ENCODE data around the gene CATSPERE.
"Not testable (repeated sequence)": the region's sequence is repeated elsewhere in the genome, so short reads cannot be mapped to it uniquely, and the experiment has no call there.

CATSPERE gene

DNA sequence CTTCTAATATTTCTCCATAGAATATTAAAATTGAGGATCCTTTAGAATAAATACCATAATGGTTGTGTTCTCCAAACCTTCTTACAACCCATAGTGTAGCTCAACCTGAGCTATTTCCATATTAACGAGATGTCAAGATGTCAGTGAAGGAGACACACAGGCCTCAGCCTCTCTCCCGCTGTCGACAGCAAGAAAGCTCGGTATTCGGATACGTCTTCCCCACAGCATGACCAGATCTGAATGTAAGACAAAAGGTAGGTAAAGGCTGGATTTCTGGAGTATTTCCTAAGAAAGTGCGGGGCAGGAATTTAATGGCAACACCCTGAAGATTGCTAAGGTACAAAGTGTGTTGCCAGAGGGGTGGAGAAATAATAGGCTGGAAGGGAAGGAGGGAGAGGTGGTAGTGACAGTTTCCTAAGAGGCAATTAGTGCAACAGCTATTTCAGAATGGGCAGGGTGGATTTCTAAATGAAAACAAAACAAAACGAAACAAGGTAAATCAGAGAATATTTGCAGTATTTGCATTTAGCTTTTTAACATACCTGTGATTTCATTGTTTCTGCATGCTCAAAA, 11.1 kb upstream of the CATSPERE start:
- DNase-seq (ENCODE audit: low read depth in 3 of 3), result no peak

DNA sequence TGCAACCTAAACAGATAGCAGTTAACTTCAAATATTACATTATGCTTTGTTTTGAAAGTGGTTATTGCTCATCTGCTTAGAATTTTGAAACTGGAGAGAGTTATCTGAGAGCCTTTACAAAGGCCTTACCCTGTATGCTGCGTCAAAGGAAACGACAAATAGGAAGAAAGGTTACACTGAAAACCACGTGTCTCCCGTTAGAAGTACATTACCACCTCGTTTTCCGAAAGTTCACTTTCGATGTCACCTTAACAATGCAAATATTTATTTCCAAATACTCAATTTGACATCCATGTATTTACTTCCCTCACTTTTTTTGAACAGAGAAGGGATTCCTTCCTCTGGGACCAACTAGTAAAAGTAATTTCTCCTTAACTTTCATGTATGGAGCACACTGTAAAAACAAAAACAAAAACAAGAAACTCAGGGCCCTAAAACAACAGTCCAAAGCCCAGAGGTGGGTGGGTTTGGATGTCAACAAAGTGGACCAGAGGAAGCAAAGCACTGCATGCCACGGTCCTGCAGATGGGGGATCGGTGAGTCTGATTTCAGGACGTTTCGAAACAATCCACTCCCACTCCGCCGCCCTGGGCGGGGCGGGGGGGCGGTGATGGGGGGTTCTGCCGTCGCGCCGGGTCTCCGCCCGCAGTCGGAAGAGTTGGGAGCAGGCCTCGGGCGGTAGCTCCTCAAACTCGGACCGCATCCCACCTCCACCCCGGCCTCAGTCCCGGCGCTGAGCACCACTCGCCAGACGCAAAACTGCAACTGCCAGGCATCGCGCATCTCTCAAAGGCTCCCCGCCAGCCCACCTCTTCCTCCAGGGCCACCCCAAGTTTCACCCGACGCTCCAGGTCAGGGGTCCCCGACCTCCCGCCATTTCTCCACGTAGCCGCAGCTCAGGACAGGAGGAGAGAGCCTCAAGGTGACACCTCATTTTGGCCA, 10.2 kb upstream of the CATSPERE start:
- DNase-seq (ENCODE audit: low read depth in 3 of 3), result peak in 2 of 3 experiments; percentile 40 to 53

DNA sequence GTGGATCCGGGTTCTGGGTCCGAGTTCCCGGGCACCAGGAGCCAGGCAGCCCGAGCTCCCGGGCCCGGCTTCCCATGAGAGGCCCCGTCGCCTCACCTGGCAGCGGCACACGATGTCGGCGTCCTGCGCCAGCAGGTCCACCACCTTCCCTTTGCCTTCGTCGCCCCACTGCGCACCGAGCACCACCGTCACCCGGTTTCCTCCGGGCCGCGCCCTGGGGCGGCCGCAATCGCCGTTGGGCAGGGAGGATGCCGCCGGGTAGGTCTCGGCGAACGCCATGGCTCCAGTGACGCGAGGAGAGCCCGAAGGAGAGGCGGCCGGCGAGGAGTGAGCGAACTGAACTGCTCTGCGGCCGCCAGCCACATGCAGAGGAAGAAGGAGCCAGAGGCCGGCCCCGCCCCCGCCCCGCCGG, 9.5 kb upstream of the CATSPERE start, which contains the start of gene ADSS2:
ADSS2 (minus strand) TSS at position 371 of the 412 bp plus-strand sequence; CDS start at position 279, 92 bp downstream.
- no peak for DNase-seq (ENCODE audit: low read depth in 3 of 3)

DNA sequence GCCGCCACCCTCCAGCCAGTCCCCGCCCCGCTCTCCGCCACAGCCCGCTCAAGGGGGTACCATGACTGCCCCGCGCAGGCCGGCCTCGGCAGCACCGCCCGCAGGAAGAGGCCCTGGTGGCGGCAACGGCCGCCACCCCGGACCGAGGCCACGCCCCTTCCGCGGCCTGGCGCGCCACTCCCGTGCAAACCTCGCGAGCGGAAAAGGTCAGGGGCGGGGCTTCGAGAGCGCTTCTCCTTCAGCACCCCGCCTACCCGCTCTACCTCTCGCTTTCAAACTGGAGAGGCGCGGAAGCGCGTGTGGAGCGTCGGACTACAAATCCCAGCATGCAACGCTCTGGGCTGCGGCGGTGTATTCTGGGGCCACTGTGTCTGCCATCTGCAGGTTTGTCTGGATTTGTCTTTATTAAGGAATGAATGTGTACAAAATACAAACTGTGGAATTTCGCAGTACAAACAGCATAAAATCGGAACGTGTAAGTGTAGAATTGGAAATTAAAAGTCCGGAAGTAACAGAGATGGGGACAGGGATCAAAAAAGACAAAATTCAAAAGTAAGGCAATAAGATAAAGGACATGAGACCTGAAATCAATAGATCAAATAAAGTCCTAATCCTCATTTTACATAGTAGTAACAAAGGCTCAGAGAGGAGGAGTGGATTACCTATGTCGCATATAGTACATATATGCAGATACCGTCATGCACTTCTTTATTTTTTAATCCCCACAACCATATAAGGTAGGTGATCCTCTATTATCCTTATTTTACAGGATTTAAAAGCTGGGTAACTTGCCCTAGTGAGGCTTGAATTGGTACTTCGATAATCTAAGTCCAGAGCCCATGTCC, 8.9 kb upstream of the CATSPERE start:
- peak; percentile 96 to 98 (median 96) for DNase-seq (ENCODE audit: low read depth in 3 of 3)

DNA sequence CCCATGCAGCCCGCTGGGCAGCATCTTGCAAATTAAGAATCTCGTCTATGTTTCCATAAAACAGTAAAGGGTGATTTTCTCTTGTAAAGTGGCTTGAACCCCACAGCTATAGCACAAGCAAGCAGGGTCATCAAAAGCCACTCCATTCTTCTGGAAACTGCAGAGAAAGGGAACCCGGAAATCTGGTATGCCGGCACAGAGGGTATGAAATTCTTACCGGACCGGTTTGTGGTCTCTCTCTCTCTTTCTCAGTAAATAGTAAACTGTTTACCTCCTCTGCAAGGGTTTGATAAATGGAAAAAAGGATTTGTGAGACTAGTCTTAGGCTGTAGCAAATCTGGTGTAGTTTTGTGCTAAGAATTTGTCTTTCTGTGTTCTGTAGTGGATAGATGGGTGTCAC, 6.7 kb upstream of the CATSPERE start:
- DNase-seq (ENCODE audit: low read depth in 3 of 3), result no peak

DNA sequence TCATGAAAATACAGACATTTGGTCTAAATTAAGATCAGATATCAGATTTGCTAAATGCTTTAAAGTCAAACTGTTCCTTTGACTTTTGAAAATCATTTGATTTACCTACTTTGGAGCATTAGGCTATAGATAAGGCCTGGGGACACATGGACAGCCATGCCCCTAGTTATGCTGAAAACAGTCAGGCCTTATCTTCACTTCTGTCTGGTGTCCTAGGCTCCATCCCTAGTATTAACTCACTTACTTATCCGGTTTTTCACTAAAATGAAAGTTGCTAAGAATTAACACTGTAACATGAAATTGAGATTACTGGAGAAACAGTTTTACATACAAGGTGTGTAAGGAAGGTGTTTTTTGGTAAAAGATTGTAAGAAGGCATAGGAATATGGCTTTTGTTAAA, 4.5 kb upstream of the CATSPERE start:
- DNase-seq (ENCODE audit: low read depth in 3 of 3), result no peak

DNA sequence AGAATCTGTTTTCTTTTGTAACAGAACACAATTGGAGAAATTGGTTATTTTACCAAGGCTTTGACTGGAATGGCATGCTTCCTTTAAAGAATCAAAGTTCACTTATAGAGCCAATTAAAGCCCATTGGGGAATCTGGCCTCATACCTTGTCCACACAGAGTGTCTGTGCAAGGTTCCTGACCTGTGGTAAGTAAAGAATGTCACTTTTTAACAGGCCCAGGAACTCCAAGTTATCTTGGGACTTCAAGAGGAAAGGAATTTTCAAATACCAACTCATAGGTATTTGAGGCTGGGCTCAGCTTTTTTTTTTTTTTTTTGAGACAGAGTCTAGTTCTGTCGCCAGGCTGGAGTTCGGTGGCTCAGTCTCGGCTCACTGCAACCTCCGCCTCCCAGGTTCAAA, 2.3 kb upstream of the CATSPERE start:
- no peak for DNase-seq (ENCODE audit: low read depth in 3 of 3)

DNA sequence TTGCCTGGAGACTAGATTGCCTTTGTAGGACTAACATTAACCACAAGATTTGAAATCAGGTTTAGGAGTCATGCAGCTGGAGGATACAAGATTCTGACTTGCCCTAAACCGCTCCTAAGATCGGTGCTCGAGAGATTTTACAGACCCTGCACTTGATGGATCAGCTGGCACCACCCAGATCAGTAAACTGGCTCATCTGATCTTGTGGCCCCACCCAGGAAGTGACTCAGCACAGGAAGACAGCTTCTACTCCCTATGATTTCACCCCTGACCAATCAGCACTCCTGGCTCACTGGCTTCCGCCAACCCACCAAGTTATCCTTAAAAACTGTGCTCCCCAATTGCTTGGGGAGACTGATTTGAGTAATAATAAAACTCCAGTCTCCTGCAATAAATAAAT, 876 bp upstream of the CATSPERE start:
- no peak for DNase-seq (ENCODE audit: low read depth in 3 of 3)

DNA sequence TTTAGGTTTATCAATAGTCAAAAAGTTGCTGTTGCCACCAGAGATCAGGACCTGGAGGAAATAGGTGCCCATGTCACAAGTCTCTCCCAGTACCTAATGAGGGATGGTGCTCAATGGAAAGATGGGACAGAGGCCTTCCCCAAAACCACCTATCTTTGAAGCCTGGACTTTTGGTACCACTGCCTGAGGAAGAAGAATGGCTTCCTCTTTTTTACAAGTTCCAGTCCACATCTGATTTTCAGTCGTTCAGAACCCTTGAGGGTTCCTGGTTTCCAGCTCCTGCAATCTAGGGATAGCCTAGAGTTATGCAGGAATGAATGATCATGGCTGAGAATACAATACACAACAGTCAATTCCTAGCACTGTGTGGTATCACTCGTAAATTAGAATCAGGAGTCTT, 5.7 kb downstream of the CATSPERE start:
- no peak for DNase-seq (ENCODE audit: low read depth in 3 of 3)

DNA sequence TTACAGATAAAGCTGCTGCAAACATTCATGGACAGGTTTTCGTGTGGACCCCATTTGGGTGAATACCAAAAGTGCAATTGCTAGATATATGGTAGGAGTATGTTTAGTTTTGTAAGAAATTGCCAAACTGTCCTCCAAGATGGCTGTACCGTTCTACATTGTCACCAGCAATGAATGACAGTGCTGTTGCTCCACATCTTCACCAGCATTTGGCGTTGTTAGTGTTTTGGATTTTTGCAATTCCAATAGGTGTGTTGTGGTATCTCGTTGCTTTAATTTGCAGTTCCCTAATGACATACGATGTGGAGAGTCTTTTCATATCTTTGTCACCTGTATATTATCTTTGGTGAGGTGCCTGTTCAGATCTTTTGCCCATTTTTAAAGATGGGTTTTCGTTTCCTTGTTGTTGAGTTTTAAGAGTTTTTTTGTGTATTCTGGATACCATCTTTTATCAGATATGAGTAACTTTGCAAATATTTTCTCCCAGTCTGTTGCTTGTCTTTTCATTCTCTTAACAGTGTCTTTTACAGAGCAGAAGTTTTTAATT, 12.1 kb downstream of the CATSPERE start:
- no peak for DNase-seq (ENCODE audit: low read depth in 3 of 3)

DNA sequence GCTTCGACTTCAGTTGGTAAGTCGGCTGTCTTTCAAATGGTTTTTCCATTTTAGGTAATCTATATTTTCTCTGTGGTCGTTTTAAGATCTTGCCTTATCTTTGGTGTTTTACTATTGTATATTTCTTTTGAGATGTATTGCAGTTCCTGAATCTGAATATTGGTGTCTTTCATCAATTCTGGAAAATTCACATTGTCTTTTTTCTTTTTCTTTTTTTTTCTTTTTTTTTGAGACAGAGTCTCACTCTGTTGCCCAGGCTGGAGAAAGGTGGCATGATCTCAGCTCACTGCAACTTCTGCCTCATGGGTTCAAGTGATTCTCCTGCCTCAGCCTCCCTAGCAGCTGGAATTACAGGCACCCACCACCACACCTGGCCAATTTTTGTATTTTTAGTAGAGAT, 23.9 kb downstream of the CATSPERE start:
- not testable (repeated sequence) for DNase-seq (ENCODE audit: low read depth in 3 of 3)

DNA sequence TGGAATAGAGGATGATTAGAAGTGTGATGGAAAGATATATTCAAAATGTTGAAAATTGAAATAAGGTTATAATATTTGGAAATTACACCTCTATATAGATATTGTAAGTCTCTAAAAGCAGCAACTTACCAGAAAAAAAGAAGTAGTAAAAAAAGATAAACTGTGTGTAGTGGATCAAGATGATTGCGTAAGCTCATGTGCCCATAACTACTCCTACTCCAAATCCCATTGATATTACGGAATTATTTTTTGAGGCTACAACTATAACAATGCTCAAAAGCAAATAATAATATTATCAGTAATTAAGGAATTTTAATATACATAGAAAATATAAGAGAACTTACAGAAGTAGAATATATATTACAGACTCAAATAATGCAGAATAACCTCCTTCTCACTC, 33.6 kb downstream of the CATSPERE start:
- DNase-seq (ENCODE audit: low read depth in 3 of 3), result no peak

DNA sequence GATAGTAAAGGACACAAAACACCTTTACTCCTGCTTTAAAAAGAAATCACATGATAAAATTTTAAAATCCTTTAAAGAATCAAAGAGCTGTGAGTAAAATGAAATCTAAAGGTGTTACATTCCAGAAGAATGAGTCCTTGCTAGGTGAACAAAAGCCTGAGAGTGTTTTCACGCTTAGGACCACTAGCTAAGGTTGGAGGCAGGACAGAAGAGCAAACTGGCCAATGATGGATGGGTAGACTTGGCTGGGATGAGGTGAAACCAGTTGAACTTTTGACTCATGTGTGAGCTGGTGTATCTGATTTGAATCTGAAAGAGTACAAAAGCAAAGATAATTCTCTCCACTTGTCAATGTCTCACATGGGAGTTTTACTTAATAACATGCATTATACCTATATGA, 35.1 kb downstream of the CATSPERE start:
- no peak for DNase-seq (ENCODE audit: low read depth in 3 of 3)

DNA sequence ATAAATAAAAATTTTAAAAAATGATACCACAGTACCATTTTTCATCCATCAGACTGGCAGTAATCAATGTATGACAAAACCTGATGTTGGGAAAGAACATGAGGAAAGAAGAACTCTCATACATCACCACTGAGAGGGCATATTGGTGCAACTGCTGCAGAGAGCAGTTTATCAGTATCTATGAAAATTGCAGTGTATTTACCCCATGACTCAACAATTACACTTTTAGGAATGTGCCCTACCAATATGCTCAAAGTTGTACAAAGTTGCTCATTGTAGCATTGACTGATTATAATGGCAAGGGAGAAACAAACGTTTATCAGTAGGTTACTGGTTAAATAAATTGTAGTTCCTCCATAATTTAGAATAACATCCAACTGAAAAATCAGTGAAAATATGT, 36.7 kb downstream of the CATSPERE start:
- DNase-seq (ENCODE audit: low read depth in 3 of 3), result no peak

DNA sequence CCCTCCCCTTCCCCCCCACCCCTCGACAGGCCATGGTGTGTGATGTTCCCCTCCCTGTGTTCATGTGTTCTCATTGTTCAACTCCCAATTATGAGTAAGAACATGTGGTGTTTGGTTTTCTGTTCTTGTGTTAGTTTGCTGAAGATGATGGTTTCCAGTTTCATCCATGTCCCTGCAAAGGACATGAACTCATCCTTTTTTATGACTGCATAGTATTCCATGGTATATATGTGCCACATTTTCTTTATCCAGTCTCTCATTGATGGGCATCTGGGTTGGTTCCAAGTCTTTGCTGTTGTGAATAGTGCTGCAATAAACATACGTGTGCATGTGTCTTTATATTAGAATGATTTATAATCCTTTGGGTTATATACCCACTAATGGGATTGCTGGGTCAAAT, 38.4 kb downstream of the CATSPERE start:
- DNase-seq (ENCODE audit: low read depth in 3 of 3), result not testable (repeated sequence)

DNA sequence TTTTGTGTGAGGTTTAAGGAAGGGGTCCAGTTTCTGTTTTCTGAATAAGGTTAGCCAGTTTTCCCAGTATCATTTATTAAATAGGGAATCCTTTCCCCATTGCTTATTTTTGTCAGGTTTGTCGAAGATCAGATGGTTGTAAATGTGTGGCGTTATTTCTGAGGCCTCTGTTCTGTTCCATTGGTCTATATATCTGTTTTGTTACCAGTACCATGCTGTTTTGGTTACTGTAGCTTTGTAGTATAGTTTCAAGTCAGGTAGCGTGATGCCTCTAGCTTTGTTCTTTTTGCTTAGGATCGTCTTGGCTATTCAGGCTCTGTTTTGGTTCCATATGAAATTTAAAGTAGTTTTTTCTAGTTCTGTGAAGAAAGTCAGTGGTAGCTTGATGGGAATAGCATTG, 39.4 kb downstream of the CATSPERE start:
- DNase-seq (ENCODE audit: low read depth in 3 of 3), result not testable (repeated sequence)

DNA sequence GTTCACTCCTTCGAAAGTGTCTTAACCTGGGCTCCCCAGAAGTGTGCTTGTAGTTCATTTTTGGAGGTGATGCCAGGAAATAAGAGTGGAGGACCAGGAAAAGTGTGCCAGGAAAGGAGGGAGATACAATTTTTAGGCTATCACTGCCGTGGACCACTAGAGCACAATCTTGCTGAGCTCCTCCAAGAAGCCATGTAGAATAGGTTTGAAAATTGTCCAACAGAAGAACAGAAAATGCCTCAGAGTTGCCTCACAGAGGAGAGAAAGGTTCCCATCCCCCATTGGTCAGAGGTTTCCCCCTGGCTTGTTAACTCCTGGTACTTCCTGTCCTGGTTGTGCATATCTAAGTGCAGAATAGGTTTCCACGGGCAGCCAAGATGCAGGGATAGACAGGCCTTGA, 41.6 kb downstream of the CATSPERE start:
- no peak for DNase-seq (ENCODE audit: low read depth in 3 of 3)

DNA sequence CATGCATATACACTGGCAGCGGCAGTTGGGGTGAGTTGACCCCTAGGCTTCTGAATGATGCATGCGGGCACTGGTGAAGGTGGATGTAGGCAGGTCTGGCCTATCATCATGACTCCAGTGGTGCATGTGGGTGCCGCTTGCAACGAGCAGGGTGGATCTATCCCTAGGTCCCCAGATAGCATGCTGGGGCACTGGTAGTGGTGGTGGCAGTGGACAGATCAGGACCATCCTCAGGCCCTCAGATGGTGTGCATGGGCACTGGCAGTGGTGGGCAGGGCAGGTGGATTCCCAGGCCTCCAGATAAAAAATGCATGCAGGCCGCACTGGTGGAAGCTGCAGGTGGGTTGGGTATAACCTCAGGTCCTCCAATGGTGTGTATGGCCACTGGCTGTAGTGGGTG, 52.4 kb downstream of the CATSPERE start:
- no peak for DNase-seq (ENCODE audit: low read depth in 3 of 3)

DNA sequence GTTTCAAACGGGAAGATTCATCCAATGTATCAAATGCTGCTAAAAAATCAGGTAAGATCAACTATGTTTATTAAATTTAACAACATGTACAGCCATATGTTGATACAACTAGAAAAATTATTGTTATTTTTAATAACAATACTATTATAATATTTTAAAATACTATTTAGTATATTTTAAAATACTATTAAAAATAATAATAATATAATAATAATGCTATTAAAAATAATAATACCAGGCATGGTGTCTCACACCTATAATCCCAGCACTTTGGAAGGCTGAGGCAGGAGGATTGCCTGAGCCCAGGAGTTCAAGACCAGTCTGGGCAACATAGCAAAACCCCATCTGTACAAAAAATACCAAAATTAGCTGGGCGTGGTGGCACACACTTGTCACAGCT, 54.6 kb downstream of the CATSPERE start:
- no peak for DNase-seq (ENCODE audit: low read depth in 3 of 3)

DNA sequence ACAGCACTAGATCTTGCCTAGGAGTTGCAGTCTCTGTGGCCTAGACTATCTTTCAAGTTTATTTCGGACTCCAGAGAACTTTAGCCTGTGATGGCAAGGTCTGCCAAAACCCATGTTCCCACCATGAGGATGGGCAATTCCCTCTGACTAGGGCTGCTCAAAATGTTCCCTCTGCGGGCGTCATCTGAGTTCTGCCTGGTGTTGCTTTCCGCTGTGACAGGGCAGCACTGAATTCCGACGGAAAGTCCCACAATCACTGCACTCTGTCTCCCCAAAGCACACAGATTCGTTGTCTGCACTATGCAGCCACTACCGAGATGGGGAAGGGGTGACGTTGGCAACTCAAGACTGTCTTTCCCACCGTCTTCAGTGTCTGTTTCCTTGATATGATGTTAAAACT, 75.2 kb downstream of the CATSPERE start:
- no peak for DNase-seq (ENCODE audit: low read depth in 3 of 3)

DNA sequence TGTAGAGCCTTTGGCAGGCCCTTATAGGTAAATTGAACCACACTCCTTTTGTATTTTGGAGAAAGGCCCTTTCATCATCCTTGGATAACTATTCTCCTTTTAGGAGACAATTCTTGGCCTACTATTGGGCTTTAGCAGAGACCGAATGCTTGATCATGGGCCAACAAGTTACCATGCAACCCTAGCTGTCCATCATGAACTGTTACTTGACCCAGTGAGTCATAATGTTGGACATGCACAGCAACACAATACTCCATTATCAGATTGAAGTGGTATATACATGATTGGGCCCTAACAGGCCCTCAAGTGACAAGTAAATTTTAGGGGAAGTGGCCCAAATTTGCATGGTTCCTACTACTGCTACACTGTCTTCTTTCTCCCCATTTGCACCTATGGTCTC, 84.4 kb downstream of the CATSPERE start:
- no peak for DNase-seq (ENCODE audit: low read depth in 3 of 3)

DNA sequence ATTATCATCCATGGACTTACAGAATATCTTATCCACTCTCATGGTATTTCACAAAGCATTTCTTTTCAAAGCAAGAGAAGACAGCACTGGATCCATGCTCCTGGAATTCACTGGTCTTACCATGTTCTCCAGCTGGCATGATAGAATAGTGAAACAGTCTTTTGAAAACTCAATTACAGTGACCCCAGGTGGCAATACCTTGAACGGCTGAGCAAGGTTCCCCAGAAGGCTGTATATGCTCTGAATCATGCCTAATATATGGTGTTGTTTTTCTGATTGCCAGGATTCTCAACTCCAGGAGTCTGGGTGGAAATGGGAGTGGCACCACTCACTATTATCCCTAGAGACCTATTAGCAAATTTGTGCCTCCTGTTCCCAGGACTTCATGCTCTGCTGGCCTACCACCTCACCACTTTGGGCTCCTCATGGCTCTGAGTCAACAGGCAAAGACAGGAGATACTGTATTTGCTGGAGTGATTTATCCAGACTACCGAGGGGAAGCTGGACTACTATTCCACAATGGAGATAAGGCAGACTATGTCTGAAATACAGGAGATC, 87.6 kb downstream of the CATSPERE start:
- DNase-seq (ENCODE audit: low read depth in 3 of 3), result no peak

All from stimulated activated CD4-positive, alpha-beta T cell treated with anti-CD3 and anti-CD28 coated beads, TNF-alpha, amount 100 ng/mL, for 4 hours (primary cell).